ENCODE results near the gene NUP98. TPM values are rescaled to one million over a fixed set of nuclear protein-coding genes. Genes with fewer than 3 reads are reported as not detected.
A peak's percentile ranks its signal among the peaks of the same experiment; 100 is the strongest.

Gene NUP98
- total RNA-seq, 1 experiment from 2014 or later: 98.4 TPM

DNA sequence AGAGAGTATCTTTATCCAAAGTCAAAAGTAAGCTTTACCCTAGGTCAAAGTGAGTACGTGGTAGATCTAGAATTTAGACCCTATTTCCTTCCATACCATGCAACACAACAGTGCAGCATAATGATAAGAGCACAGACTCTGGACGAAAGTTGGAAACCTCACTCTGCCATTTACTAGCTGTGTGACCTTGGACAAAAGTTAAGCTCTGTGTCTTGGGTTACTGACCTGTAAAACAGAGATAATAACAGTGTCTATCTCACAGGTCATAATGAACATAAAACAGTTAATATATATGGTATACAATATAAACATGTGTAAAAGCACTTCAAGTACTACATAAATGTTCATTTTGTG, 112.6 kb downstream of the NUP98 start:
- H3K27ac ChIP-seq (ENCODE audit: low read depth, low read length): no peak overlapping the region
- no peak overlapping the region for H3K9ac ChIP-seq (ENCODE audit: low read length)
- POLR2A ChIA-PET: no interaction called here
- RAD21 ChIA-PET (ENCODE audit: low non-redundant PET in 1 of 2, low total read pairs in 2 of 2, uncharacterized antibody in 2 of 2, unreplicated experiment in 2 of 2): no interaction called here
- ATAC-seq (no peak), DNase-seq (ENCODE audit: low read depth, low spot score) (no peak)
- H2AFZ ChIP-seq (ENCODE audit: low read depth, low read length, poor library complexity, severe bottlenecking): no peak overlapping the region
- intact Hi-C loops (cut with micrococcal nuclease): no loop called here
- CTCF ChIA-PET: no interaction called here
- no peaks in the 10 kb centered on the region for H3K9me3 ChIP-seq (ENCODE audit: control insufficient read depth in 1 of 2, insufficient read depth in 1 of 2, low read depth in 1 of 2, low read length in 2 of 2)
- no peaks in the 10 kb centered on the region for H3K4me1 ChIP-seq (ENCODE audit: control insufficient read depth in 1 of 2, insufficient read depth in 2 of 2, low read length in 2 of 2)
- H3K36me3 ChIP-seq (ENCODE audit: control insufficient read depth in 1 of 2, insufficient read depth in 2 of 2, low read length in 2 of 2): peaks cover 61 to 62% of the 10 kb centered on the region in 2 experiments
- no peaks in the 10 kb centered on the region for H4K20me1 ChIP-seq (ENCODE audit: insufficient read depth)
- H3K4me3 ChIP-seq (replicated peaks in 1 of 2; ENCODE audit: low read depth in 1 of 2, low read length in 2 of 2): no peak overlapping the region
- H3K9me2 ChIP-seq (ENCODE audit: insufficient read depth): no peaks in the 10 kb centered on the region
- BruUV-seq (replicated peaks): no TSS peak
- no peak overlapping the region for H3K4me2 ChIP-seq (ENCODE audit: low read length)
- TF ChIP-seq POLR2AphosphoS5 (IDR thresholded peaks at IDR 0.05; ENCODE audit: low read depth, low read length) (no peak), SP1 (IDR thresholded peaks at IDR 0.05; ENCODE audit: low read depth) (no peak), EGR1 (IDR thresholded peaks at IDR 0.05; ENCODE audit: low read depth) (no peak)
- peaks cover 7% of the 10 kb centered on the region; the same call in 1 of the 2 replicates for H3K79me2 ChIP-seq (ENCODE audit: insufficient read depth, low read length)
- no peaks in the 10 kb centered on the region for H3K27me3 ChIP-seq (ENCODE audit: insufficient read depth, low read length)

- H3K9ac ChIP-seq (ENCODE audit: low read length): no peak overlapping the region
- peaks cover 10% of the 10 kb centered on the region; the same call in 1 of the 2 replicates for H3K79me2 ChIP-seq (ENCODE audit: insufficient read depth, low read length)
- BruUV-seq (replicated peaks): TSS peak; percentile 31
- intact Hi-C loops (cut with micrococcal nuclease): no loop called here
- ChIA-PET POLR2A (no interaction called here), CTCF (no interaction called here), RAD21 (ENCODE audit: low non-redundant PET in 1 of 2, low total read pairs in 2 of 2, uncharacterized antibody in 2 of 2, unreplicated experiment in 2 of 2) (no interaction called here)
- ATAC-seq: no peak
- no peak overlapping the region for H3K27ac ChIP-seq (ENCODE audit: low read depth, low read length)
- no peaks in the 10 kb centered on the region for H4K20me1 ChIP-seq (ENCODE audit: insufficient read depth)
- H2AFZ ChIP-seq (ENCODE audit: low read depth, low read length, poor library complexity, severe bottlenecking): no peak overlapping the region
- no peaks in the 10 kb centered on the region for H3K27me3 ChIP-seq (ENCODE audit: insufficient read depth, low read length)
- no peak overlapping the region for H3K4me3 ChIP-seq (replicated peaks in 1 of 2; ENCODE audit: low read depth in 1 of 2, low read length in 2 of 2)
- no peak overlapping the region for H3K4me2 ChIP-seq (ENCODE audit: low read length)
- DNase-seq (ENCODE audit: low read depth, low spot score): no peak
- H3K9me2 ChIP-seq (ENCODE audit: insufficient read depth): no peaks in the 10 kb centered on the region
- H3K36me3 ChIP-seq (ENCODE audit: control insufficient read depth in 1 of 2, insufficient read depth in 2 of 2, low read length in 2 of 2): peaks cover 64 to 66% of the 10 kb centered on the region in 2 experiments
- no peaks in the 10 kb centered on the region for H3K9me3 ChIP-seq (ENCODE audit: control insufficient read depth in 1 of 2, insufficient read depth in 1 of 2, low read depth in 1 of 2, low read length in 2 of 2)
- H3K4me1 ChIP-seq (ENCODE audit: control insufficient read depth in 1 of 2, insufficient read depth in 2 of 2, low read length in 2 of 2): no peaks in the 10 kb centered on the region
- TF ChIP-seq POLR2AphosphoS5 (IDR thresholded peaks at IDR 0.05; ENCODE audit: low read depth, low read length) (no peak), FOSL1 (IDR thresholded peaks at IDR 0.05; ENCODE audit: low read depth) (no peak), SRF (IDR thresholded peaks at IDR 0.05; ENCODE audit: low read depth) (no peak), SP1 (IDR thresholded peaks at IDR 0.05; ENCODE audit: low read depth) (no peak), CTCF (IDR thresholded peaks at IDR 0.05 in 2 of 3, conservative IDR thresholded peaks at IDR 0.05 in 1 of 3; ENCODE audit: borderline replicate concordance in 1 of 3, insufficient read depth in 1 of 3, low read depth in 2 of 3, low read length in 2 of 3) (no peak), ZNF274 (IDR thresholded peaks at IDR 0.05; ENCODE audit: low read depth, low read length) (no peak), YY1 (IDR thresholded peaks at IDR 0.05; ENCODE audit: extremely low read depth, insufficient replicate concordance, low read depth, low read length) (no peak), EZH2phosphoT487 (IDR thresholded peaks at IDR 0.05; ENCODE audit: borderline replicate concordance) (no peak)
- TF ChIP-seq, protein P1, sequence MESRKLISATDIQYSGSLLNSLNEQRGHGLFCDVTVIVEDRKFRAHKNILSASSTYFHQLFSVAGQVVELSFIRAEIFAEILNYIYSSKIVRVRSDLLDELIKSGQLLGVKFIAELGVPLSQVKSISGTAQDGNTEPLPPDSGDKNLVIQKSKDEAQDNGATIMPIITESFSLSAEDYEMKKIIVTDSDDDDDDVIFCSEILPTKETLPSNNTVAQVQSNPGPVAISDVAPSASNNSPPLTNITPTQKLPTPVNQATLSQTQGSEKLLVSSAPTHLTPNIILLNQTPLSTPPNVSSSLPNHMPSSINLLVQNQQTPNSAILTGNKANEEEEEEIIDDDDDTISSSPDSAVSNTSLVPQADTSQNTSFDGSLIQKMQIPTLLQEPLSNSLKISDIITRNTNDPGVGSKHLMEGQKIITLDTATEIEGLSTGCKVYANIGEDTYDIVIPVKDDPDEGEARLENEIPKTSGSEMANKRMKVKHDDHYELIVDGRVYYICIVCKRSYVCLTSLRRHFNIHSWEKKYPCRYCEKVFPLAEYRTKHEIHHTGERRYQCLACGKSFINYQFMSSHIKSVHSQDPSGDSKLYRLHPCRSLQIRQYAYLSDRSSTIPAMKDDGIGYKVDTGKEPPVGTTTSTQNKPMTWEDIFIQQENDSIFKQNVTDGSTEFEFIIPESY (IDR thresholded peaks at IDR 0.05; ENCODE audit: extremely low read depth, insufficient replicate concordance, low read length): no peak
- TF ChIP-seq, protein P2, sequence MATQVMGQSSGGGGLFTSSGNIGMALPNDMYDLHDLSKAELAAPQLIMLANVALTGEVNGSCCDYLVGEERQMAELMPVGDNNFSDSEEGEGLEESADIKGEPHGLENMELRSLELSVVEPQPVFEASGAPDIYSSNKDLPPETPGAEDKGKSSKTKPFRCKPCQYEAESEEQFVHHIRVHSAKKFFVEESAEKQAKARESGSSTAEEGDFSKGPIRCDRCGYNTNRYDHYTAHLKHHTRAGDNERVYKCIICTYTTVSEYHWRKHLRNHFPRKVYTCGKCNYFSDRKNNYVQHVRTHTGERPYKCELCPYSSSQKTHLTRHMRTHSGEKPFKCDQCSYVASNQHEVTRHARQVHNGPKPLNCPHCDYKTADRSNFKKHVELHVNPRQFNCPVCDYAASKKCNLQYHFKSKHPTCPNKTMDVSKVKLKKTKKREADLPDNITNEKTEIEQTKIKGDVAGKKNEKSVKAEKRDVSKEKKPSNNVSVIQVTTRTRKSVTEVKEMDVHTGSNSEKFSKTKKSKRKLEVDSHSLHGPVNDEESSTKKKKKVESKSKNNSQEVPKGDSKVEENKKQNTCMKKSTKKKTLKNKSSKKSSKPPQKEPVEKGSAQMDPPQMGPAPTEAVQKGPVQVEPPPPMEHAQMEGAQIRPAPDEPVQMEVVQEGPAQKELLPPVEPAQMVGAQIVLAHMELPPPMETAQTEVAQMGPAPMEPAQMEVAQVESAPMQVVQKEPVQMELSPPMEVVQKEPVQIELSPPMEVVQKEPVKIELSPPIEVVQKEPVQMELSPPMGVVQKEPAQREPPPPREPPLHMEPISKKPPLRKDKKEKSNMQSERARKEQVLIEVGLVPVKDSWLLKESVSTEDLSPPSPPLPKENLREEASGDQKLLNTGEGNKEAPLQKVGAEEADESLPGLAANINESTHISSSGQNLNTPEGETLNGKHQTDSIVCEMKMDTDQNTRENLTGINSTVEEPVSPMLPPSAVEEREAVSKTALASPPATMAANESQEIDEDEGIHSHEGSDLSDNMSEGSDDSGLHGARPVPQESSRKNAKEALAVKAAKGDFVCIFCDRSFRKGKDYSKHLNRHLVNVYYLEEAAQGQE (IDR thresholded peaks at IDR 0.05; ENCODE audit: low read depth): no peak
Measured at GRCh38 chr11:3684129-3684818, 113.1 kb downstream of the NUP98 start.

Measured in HCT116 (cell line).